HG03432 (cell line): ENCODE measurements around the gene STK11.

ENCODE experiments used
- ATAC-seq: cut with Tn5 transposase; IDR thresholded peaks from one replicate; pipeline ENCODE4 v1.9.1; 2021; ENCODE audit warnings: mild to moderate bottlenecking, moderate library complexity; ENCODE audit not compliant: unreplicated experiment

STK11 gene

GRCh38 chr19:1248786-1249297 lies 43.3 kb downstream of the STK11 start:
- ATAC-seq: peak; percentile 26

- ATAC-seq: peak; percentile 45
These were observed 43.9 kb downstream of the STK11 start for GRCh38 chr19:1249298-1249989.

GRCh38 chr19:1249990-1250436 lies 44.4 kb downstream of the STK11 start:
- no peak for ATAC-seq

GRCh38 chr19:1250437-1251260 lies 45.1 kb downstream of the STK11 start:
- no peak for ATAC-seq

GRCh38 chr19:1251330-1252220 lies 46.0 kb downstream of the STK11 start:
- no peak for ATAC-seq

GRCh38 chr19:1252221-1252820 lies 46.7 kb downstream of the STK11 start:
- ATAC-seq: no peak

- ATAC-seq: no peak
These were observed 47.4 kb downstream of the STK11 start for GRCh38 chr19:1252821-1253513.

GRCh38 chr19:1253514-1254080 lies 48.0 kb downstream of the STK11 start:
- no peak for ATAC-seq

GRCh38 chr19:1254081-1254527 lies 48.5 kb downstream of the STK11 start:
- ATAC-seq: no peak

- ATAC-seq: no peak
These were observed 49.1 kb downstream of the STK11 start for GRCh38 chr19:1254530-1255185.

- ATAC-seq: no peak
These were observed 49.9 kb downstream of the STK11 start for GRCh38 chr19:1255186-1256161.

- ATAC-seq: no peak
These were observed 51.3 kb downstream of the STK11 start for GRCh38 chr19:1256646-1257474.

GRCh38 chr19:1257475-1258162 lies 52.0 kb downstream of the STK11 start:
- ATAC-seq: no peak

GRCh38 chr19:1258163-1258492 lies 52.5 kb downstream of the STK11 start:
- no peak for ATAC-seq

- ATAC-seq: no peak
These were observed 53.2 kb downstream of the STK11 start for GRCh38 chr19:1258707-1259205.

- no peak for ATAC-seq
These were observed 53.8 kb downstream of the STK11 start for GRCh38 chr19:1259206-1259875.
